Uterus (tissue), 4 donors: ENCODE results near the gene SCRN2. TPM values are rescaled to one million over a fixed set of nuclear protein-coding genes. Genes with fewer than 3 reads are reported as not detected.

Experiments
- DNase-seq, 2 donors: peaks; one replicate each; pipeline ENCODE4 v3.0.0-alpha.2; 2019 to 2020
- H3K27ac ChIP-seq, 2 donors: fragments of 200-600 bp; sonication (generic); 1 replicate in 1 of 2; 2 replicates in 1 of 2; pipeline ENCODE4 v1.5.1; 2016 to 2018
- H3K27me3 ChIP-seq, 2 donors: fragments of 200-600 bp; sonication (generic); one replicate each; pipeline ENCODE4 v1.5.1; 2018 to 2019; ENCODE audit warnings: control low read depth in 1 of 2
- H3K36me3 ChIP-seq, 2 donors: fragments of 200-600 bp; sonication (generic); one replicate each; pipeline ENCODE4 v1.5.1; 2019; ENCODE audit warnings: control low read depth in 1 of 2
- H3K4me1 ChIP-seq, 2 donors: fragments of 200-600 bp; sonication (generic); one replicate each; pipeline ENCODE4 v1.5.1; 2018 to 2019; ENCODE audit warnings: control low read depth in 1 of 2
- H3K4me3 ChIP-seq, 2 donors: fragments of 200-600 bp; sonication (generic); 1 replicate in 1 of 2; 2 replicates in 1 of 2; pipeline ENCODE4 v1.5.1; 2018 to 2019; ENCODE audit warnings: mild to moderate bottlenecking in 1 of 2
- H3K9me3 ChIP-seq, 2 donors: fragments of 200-600 bp; sonication (generic); one replicate each; pipeline ENCODE4 v1.5.1; 2019; ENCODE audit warnings: control low read depth in 1 of 2
- CTCF ChIP-seq, 4 experiments: fragments of 200-600 bp in 2 of 4; fragments of 450-650 bp in 2 of 4; sonication (generic) in 2 of 4; IDR thresholded peaks; one replicate each; pipeline ENCODE4 v1.5.1; 2016 to 2019; ENCODE audit warnings: antibody characterized with exemption in 4 of 4, mild to moderate bottlenecking in 2 of 4, moderate library complexity in 1 of 4
- POLR2A ChIP-seq, 2 donors: fragments of 450-650 bp; IDR thresholded peaks; one replicate each; pipeline ENCODE4 v1.6.1; 2016; ENCODE audit warnings: antibody characterized with exemption in 2 of 2, mild to moderate bottlenecking in 1 of 2, moderate library complexity in 1 of 2
- intact Hi-C: fragments of 100-400 bp; cut with DNase I; formaldehyde crosslinking; loops from one replicate; pipeline ENCODE4 v1.15.1; 2023; ENCODE audit warnings: low total_unique reads
- total RNA-seq, 4 donors: library from RNA; depleted of rRNA in 3 of 4; stranded (reverse); fragments of >200 nt in 3 of 4; gene quantifications; one replicate each; pipeline versions ENCODE4 v1.1.0 to v1.2.4, GENCODE V29; 2014 to 2023
- donor health status: DM: yes; HTN: yes; CAD: no.

Gene SCRN2
- total RNA-seq, 4 donors from 2014 or later, result 12.4 to 80.7 (median 39.8) TPM

GRCh38 chr17:47831003-47831933, 9.8 kb downstream of the SCRN2 start, which contains the start of the genes LRRC46 and MRPL10:
Gene LRRC46 (plus strand): TSS chr17:47831670. CDS start chr17:47831990, 320 bp downstream.
Gene MRPL10 (minus strand): TSS chr17:47831541. CDS start chr17:47831511, 30 bp downstream.
- H3K27ac ChIP-seq, result peak within 1 kb of the TSS; percentile 64 to 73
- intact Hi-C loops, result no loop called here

GRCh38 chr17:47830396-47831002, 10.6 kb downstream of the SCRN2 start:
- Histone ChIP-seq H3K36me3 (no peaks in the 10 kb centered on the region), H3K9me3 (no peaks in the 10 kb centered on the region), H3K27me3 (no peaks in the 10 kb centered on the region), H3K27ac (peak overlapping the region; percentile 64 to 73), H3K4me3 (peak overlapping the region; percentile 71 to 73), H3K4me1 (no peaks in the 10 kb centered on the region)
- no peak for DNase-seq
- TF ChIP-seq CTCF (IDR thresholded peaks at IDR 0.05), result no peak
- TF ChIP-seq POLR2A (IDR thresholded peaks at IDR 0.05), result no peak
- intact Hi-C loops, result no loop called here

More at GRCh38 chr17:47831003-47831933, 9.8 kb downstream of the SCRN2 start, which contains the start of the genes LRRC46 and MRPL10:
- peak; percentile 92 to 96 for DNase-seq
- Histone ChIP-seq H3K27me3 (no peaks in the 10 kb centered on the region), H3K4me1 (no peaks in the 10 kb centered on the region), H3K4me3 (peak within 1 kb of the TSS; percentile 71 to 73), H3K9me3 (no peaks in the 10 kb centered on the region), H3K36me3 (no peaks in the 10 kb centered on the region)
- peak; percentile 63 to 85 for TF ChIP-seq POLR2A (IDR thresholded peaks at IDR 0.05)
- peak in 1 of 4 experiments; percentile 55 for TF ChIP-seq CTCF (IDR thresholded peaks at IDR 0.05)

GRCh38 chr17:47829870-47830269, 11.2 kb downstream of the SCRN2 start:
- no peak for DNase-seq
- Histone ChIP-seq H3K27me3 (no peaks in the 10 kb centered on the region), H3K36me3 (no peaks in the 10 kb centered on the region), H3K27ac (no peak overlapping the region), H3K9me3 (no peaks in the 10 kb centered on the region), H3K4me1 (no peaks in the 10 kb centered on the region), H3K4me3 (no peak overlapping the region)
- intact Hi-C loops, result no loop called here
- TF ChIP-seq POLR2A (IDR thresholded peaks at IDR 0.05) (no peak), CTCF (IDR thresholded peaks at IDR 0.05) (no peak)

- DNase-seq, result no peak
- no peak overlapping the region for H3K27ac ChIP-seq
- no peaks in the 10 kb centered on the region for H3K27me3 ChIP-seq
- H3K9me3 ChIP-seq, result no peaks in the 10 kb centered on the region
- intact Hi-C loops, result no loop called here
- no peak overlapping the region for H3K4me3 ChIP-seq
- H3K4me1 ChIP-seq, result peaks cover 0 to 13% of the 10 kb centered on the region in 2 donors
- no peaks in the 10 kb centered on the region for H3K36me3 ChIP-seq
- TF ChIP-seq POLR2A (IDR thresholded peaks at IDR 0.05) (no peak), CTCF (IDR thresholded peaks at IDR 0.05) (no peak)
Measured at GRCh38 chr17:47823519-47823918, 17.6 kb downstream of the SCRN2 start.

- H3K9me3 ChIP-seq, result no peaks in the 10 kb centered on the region
Measured at GRCh38 chr17:47822785-47823184, 18.3 kb downstream of the SCRN2 start.

More at GRCh38 chr17:47822785-47823184, 18.3 kb downstream of the SCRN2 start:
- no peaks in the 10 kb centered on the region for H3K27me3 ChIP-seq
- intact Hi-C loops, result no loop called here
- H3K4me1 ChIP-seq, result peaks cover 0 to 13% of the 10 kb centered on the region in 2 donors
- no peaks in the 10 kb centered on the region for H3K36me3 ChIP-seq
- H3K4me3 ChIP-seq, result no peak overlapping the region
- H3K27ac ChIP-seq, result no peak overlapping the region
- TF ChIP-seq POLR2A (IDR thresholded peaks at IDR 0.05), result no peak
- no peak for TF ChIP-seq CTCF (IDR thresholded peaks at IDR 0.05)
- no peak for DNase-seq
